HCT116 (cell line): ENCODE measurements around the gene PCSK2. TPM values are rescaled to one million over a fixed set of nuclear protein-coding genes. Genes with fewer than 3 reads are reported as not detected.

Experiments
- ATAC-seq: fragments of 200-7000 bp; cut with Tn5 transposase; 2 replicates; pipeline ENCODE4 v1.9.1; 2020; ENCODE audit warnings: mild to moderate bottlenecking, moderate library complexity
- BruUV-seq: library from RNA; stranded (reverse); fragments of 400-500 nt; replicated peaks from 2 replicates; lab custom pipeline; 2021; lab: Mats Ljungman, UMichigan
- CTCF ChIA-PET: fragments of 300-600 bp; sonication (Branson Sonifier 250); formaldehyde crosslinking; loops from one replicate; lab custom pipeline; 2021; ENCODE audit warnings: antibody characterized with exemption; lab: Charles Lee
- POLR2A ChIA-PET: fragments of 300-600, 350-600 bp; sonication (Branson Sonifier 250); formaldehyde crosslinking; loops from one replicate; lab custom pipeline; 2021; ENCODE audit warnings: antibody characterized with exemption; lab: Charles Lee
- RAD21 ChIA-PET, 2 experiments: fragments of 300-600 bp; sonication (Branson Sonifier 250); formaldehyde crosslinking; loops; one replicate each; lab custom pipeline; 2023; ENCODE audit warnings: low total read pairs in 2 of 2; ENCODE audit not compliant: uncharacterized antibody in 2 of 2, unreplicated experiment in 2 of 2, low non-redundant PET in 1 of 2; lab: Charles Lee
- DNase-seq: peaks from one replicate; pipeline ENCODE4 v3.0.0-alpha.2; 2010; ENCODE audit warnings: low read depth, low spot score
- H2AFZ ChIP-seq: fragments of 200-600 bp; shearing (Covaris generic), sonication (generic); 2 replicates; pipeline ENCODE4 v1.6.1; 2017; ENCODE audit warnings: low read depth, mixed run types, mixed read lengths, antibody characterized with exemption, low read length; ENCODE audit not compliant: poor library complexity, severe bottlenecking
- H3K27ac ChIP-seq: 2 replicates; pipeline ENCODE4 v1.5.1; 2012; ENCODE audit warnings: low read depth, low read length
- H3K27me3 ChIP-seq: fragments of 200-600 bp; sonication (generic); 2 replicates; pipeline ENCODE4 v1.6.1; 2016; ENCODE audit warnings: mixed run types, low read length, mixed read lengths; ENCODE audit not compliant: insufficient read depth
- H3K36me3 ChIP-seq, 2 experiments: fragments of 200-500 bp in 1 of 2; fragments of 200-600 bp in 1 of 2; sonication (Bioruptor generic) in 1 of 2; sonication (generic) in 1 of 2; 2 replicates each; pipeline versions ENCODE4 v1.5.1 to v1.6.1; 2014 to 2016; ENCODE audit warnings: low read length in 2 of 2, inconsistent platforms in 1 of 2, mixed read lengths in 1 of 2, mixed run types in 1 of 2; ENCODE audit not compliant: insufficient read depth in 2 of 2, control insufficient read depth in 1 of 2
- H3K4me1 ChIP-seq, 2 experiments: fragments of 200-600 bp in 1 of 2; sonication (generic) in 1 of 2; 2 replicates each; pipeline versions ENCODE4 v1.5.1 to v1.6.1; 2012 to 2017; ENCODE audit warnings: low read length in 2 of 2, inconsistent platforms in 1 of 2, mild to moderate bottlenecking in 1 of 2, mixed read lengths in 1 of 2, mixed run types in 1 of 2, moderate library complexity in 1 of 2; ENCODE audit not compliant: insufficient read depth in 2 of 2, control insufficient read depth in 1 of 2
- H3K4me2 ChIP-seq: fragments of 200-600 bp; sonication (generic); 2 replicates; pipeline ENCODE4 v1.6.1; 2017; ENCODE audit warnings: mixed run types, low read length, mixed read lengths
- H3K4me3 ChIP-seq, 2 experiments: fragments of 200-600 bp in 1 of 2; sonication (generic) in 1 of 2; replicated peaks in 1 of 2; 2 replicates each; pipeline ENCODE4 v1.5.1; 2011 to 2016; ENCODE audit warnings: low read length in 2 of 2, control low read depth in 1 of 2, low read depth in 1 of 2, mild to moderate bottlenecking in 1 of 2, mixed read lengths in 1 of 2, mixed run types in 1 of 2
- H3K79me2 ChIP-seq: fragments of 200-600 bp; sonication (generic); 2 replicates; pipeline ENCODE4 v1.6.1; 2017; ENCODE audit warnings: mild to moderate bottlenecking, mixed run types, low read length, moderate library complexity, mixed read lengths; ENCODE audit not compliant: insufficient read depth
- H3K9ac ChIP-seq: fragments of 200-600 bp; sonication (generic); 2 replicates; pipeline ENCODE4 v1.6.1; 2016; ENCODE audit warnings: low read length, mixed read lengths
- H3K9me2 ChIP-seq: fragments of 200-600 bp; sonication (generic), shearing (Covaris generic); 2 replicates; pipeline ENCODE4 v1.6.1; 2017; ENCODE audit warnings: mixed run types, mild to moderate bottlenecking, moderate library complexity; ENCODE audit not compliant: insufficient read depth
- H3K9me3 ChIP-seq, 2 experiments: fragments of 200-500 bp in 1 of 2; fragments of 200-600 bp in 1 of 2; sonication (Bioruptor generic) in 1 of 2; sonication (generic) in 1 of 2; 2 replicates each; pipeline ENCODE4 v1.6.1; 2014 to 2017; ENCODE audit warnings: low read length in 2 of 2, mixed read lengths in 2 of 2, inconsistent platforms in 1 of 2, low read depth in 1 of 2, mild to moderate bottlenecking in 1 of 2, mixed run types in 1 of 2, moderate library complexity in 1 of 2; ENCODE audit not compliant: control insufficient read depth in 1 of 2, insufficient read depth in 1 of 2
- H4K20me1 ChIP-seq: fragments of 200-600 bp; sonication (generic), shearing (Covaris generic); 2 replicates; pipeline ENCODE4 v1.6.1; 2017; ENCODE audit warnings: mixed run types, mild to moderate bottlenecking, moderate library complexity; ENCODE audit not compliant: insufficient read depth
- CTCF ChIP-seq, 3 experiments: fragments of 200-600 bp in 1 of 3; sonication (generic) in 1 of 3; IDR thresholded peaks in 2 of 3; conservative IDR thresholded peaks in 1 of 3; 2 replicates each; pipeline ENCODE4 v1.5.1; 2012 to 2017; ENCODE audit warnings: low read depth in 2 of 3, low read length in 2 of 3, antibody characterized with exemption in 1 of 3, borderline replicate concordance in 1 of 3, control low read depth in 1 of 3, mild to moderate bottlenecking in 1 of 3, mixed read lengths in 1 of 3, mixed run types in 1 of 3, moderate library complexity in 1 of 3; ENCODE audit not compliant: insufficient read depth in 1 of 3
- EGR1 ChIP-seq: IDR thresholded peaks from 2 replicates; pipeline ENCODE4 v1.6.1; 2012; ENCODE audit warnings: low read depth
- EZH2 ChIP-seq: fragments of 200-600 bp; sonication (generic); IDR thresholded peaks from 2 replicates; pipeline ENCODE4 v1.6.1; 2017; ENCODE audit warnings: antibody characterized with exemption, mixed run types
- JUND ChIP-seq: IDR thresholded peaks from 2 replicates; pipeline ENCODE4 v1.6.1; 2012
- RAD21 ChIP-seq: IDR thresholded peaks from 2 replicates; pipeline ENCODE4 v1.6.1; 2012; ENCODE audit warnings: low read depth, mild to moderate bottlenecking
- ZNF274 ChIP-seq: fragments of 200-500 bp; sonication (Bioruptor generic); IDR thresholded peaks from 2 replicates; pipeline ENCODE4 v1.6.1; 2014; ENCODE audit warnings: mild to moderate bottlenecking, low read depth, low read length, inconsistent platforms
- intact Hi-C: fragments of 100-400 bp; cut with micrococcal nuclease; formaldehyde crosslinking; loops from 2 replicates; pipeline ENCODE4 v1.10.0; 2022
- total RNA-seq: library from RNA; stranded (reverse); gene quantifications from one replicate; pipeline ENCODE4 v1.2.1, GENCODE V29; 2021; ENCODE audit not compliant: unreplicated experiment
- TF ChIP-seq, protein P1 (sequence below): IDR thresholded peaks from 2 replicates; pipeline ENCODE4 v1.6.1; 2011; ENCODE audit warnings: mild to moderate bottlenecking, low read length, moderate library complexity; ENCODE audit not compliant: insufficient replicate concordance; ENCODE audit errors: extremely low read depth

PCSK2 gene
- total RNA-seq, 1 experiment from 2014 or later, result not detected

GRCh38 chr20:17510548-17510947 is 283.7 kb downstream of the PCSK2 start:
- no peaks in the 10 kb centered on the region for H4K20me1 ChIP-seq
- H3K9me2 ChIP-seq, result no peaks in the 10 kb centered on the region
- H3K9me3 ChIP-seq, result no peaks in the 10 kb centered on the region
- no peaks in the 10 kb centered on the region for H3K36me3 ChIP-seq
- ChIA-PET CTCF (no interaction called here), POLR2A (no interaction called here), RAD21 (no interaction called here)
- no peak for ATAC-seq
- no peak overlapping the region for H3K4me3 ChIP-seq
- intact Hi-C loops, result no loop called here
- no peak overlapping the region for H2AFZ ChIP-seq
- no peak overlapping the region for H3K27ac ChIP-seq
- H3K79me2 ChIP-seq, result no peaks in the 10 kb centered on the region
- no peak for TF ChIP-seq ZNF274
- TF ChIP-seq EGR1, result no peak
- TF ChIP-seq CTCF (IDR thresholded peaks at IDR 0.05 in 2 of 3, conservative IDR thresholded peaks at IDR 0.05 in 1 of 3; ENCODE audit: borderline replicate concordance in 1 of 3, insufficient read depth in 1 of 3, low read depth in 2 of 3, low read length in 2 of 3), result no peak
- TF ChIP-seq EZH2, result no peak
- no peak for TF ChIP-seq JUND
- TF ChIP-seq, protein P1, sequence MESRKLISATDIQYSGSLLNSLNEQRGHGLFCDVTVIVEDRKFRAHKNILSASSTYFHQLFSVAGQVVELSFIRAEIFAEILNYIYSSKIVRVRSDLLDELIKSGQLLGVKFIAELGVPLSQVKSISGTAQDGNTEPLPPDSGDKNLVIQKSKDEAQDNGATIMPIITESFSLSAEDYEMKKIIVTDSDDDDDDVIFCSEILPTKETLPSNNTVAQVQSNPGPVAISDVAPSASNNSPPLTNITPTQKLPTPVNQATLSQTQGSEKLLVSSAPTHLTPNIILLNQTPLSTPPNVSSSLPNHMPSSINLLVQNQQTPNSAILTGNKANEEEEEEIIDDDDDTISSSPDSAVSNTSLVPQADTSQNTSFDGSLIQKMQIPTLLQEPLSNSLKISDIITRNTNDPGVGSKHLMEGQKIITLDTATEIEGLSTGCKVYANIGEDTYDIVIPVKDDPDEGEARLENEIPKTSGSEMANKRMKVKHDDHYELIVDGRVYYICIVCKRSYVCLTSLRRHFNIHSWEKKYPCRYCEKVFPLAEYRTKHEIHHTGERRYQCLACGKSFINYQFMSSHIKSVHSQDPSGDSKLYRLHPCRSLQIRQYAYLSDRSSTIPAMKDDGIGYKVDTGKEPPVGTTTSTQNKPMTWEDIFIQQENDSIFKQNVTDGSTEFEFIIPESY, result no peak
- no peak for TF ChIP-seq RAD21
- no peak for DNase-seq
- BruUV-seq, result no TSS peak
- peaks cover 6 to 14% of the 10 kb centered on the region in 2 experiments; a peak in 3 of 4 replicates for H3K4me1 ChIP-seq
- H3K4me2 ChIP-seq, result no peak overlapping the region
- no peaks in the 10 kb centered on the region for H3K27me3 ChIP-seq
- no peak overlapping the region for H3K9ac ChIP-seq
